Effector memory CD8-positive, alpha-beta T cell (primary cell): ENCODE measurements around the gene ASB18.

Source experiments
- ATAC-seq: fragments of 150-1000 bp; cut with Tn5 transposase; replicated peaks from 2 replicates; pipeline ENCODE4 v1.10.0; 2021; ENCODE audit warnings: mild to moderate bottlenecking, moderate library complexity
- DNase-seq, 3 experiments: peaks; one replicate each; pipeline ENCODE4 v3.0.0; 2021
- H3K27ac Mint-ChIP-seq, 2 donors: one replicate each; pipeline ENCODE4 v1.8.0; 2022; ENCODE audit warnings: mild to moderate bottlenecking in 2 of 2, mixed read lengths in 2 of 2, moderate library complexity in 2 of 2
- H3K27me3 Mint-ChIP-seq, 2 donors: one replicate each; pipeline ENCODE4 v1.8.0; 2022; ENCODE audit warnings: mixed read lengths in 2 of 2
- H3K36me3 Mint-ChIP-seq: one replicate; pipeline ENCODE4 v1.8.0; 2022; ENCODE audit warnings: mild to moderate bottlenecking, moderate library complexity, mixed read lengths; ENCODE audit not compliant: insufficient read depth
- H3K4me1 Mint-ChIP-seq, 2 donors: one replicate each; pipeline ENCODE4 v1.8.0; 2022; ENCODE audit warnings: low read depth in 2 of 2, mixed read lengths in 2 of 2
- H3K4me3 Mint-ChIP-seq, 2 donors: one replicate each; pipeline ENCODE4 v1.8.0; 2022; ENCODE audit warnings: mild to moderate bottlenecking in 2 of 2, mixed read lengths in 2 of 2, moderate library complexity in 2 of 2
- H3K9me3 Mint-ChIP-seq, 2 donors: one replicate each; pipeline ENCODE4 v1.8.0; 2022; ENCODE audit warnings: mixed read lengths in 2 of 2

ASB18 gene

DNA sequence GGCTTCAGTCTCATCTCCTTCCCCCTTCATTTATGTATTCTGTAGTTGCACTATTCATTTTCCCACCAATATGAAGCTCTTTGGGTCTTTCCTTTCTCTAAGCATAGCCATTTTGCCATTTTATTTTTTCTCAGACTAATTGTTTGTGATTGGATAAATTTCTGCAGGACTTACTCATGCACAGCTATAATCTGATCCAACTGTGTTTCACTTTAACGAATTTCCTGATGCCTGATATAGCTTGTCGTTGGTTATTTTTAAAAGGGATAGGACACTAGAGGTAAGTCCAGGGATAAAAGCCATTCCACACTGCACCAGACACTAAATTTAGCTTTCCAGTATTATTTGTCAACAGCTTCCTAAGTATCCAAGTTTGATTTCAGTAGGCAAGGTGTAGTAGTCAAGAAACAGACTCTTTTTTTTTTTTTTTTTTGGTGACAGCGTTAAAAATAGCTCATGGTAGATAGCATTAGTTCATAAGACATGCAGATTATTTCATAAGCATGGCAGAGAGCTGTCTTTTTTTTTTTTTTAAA is 17.4 kb downstream of the ASB18 start:
- DNase-seq, result no peak
- Mint-ChIP-seq H3K36me3 (no peaks in the 10 kb centered on the region), H3K9me3 (peaks cover 0 to 2% of the 10 kb centered on the region in 2 donors), H3K4me1 (no peaks in the 10 kb centered on the region), H3K27ac (no peak overlapping the region), H3K27me3 (peaks cover 31 to 83% of the 10 kb centered on the region in 2 donors), H3K4me3 (no peak overlapping the region)
- ATAC-seq, result no peak

DNA sequence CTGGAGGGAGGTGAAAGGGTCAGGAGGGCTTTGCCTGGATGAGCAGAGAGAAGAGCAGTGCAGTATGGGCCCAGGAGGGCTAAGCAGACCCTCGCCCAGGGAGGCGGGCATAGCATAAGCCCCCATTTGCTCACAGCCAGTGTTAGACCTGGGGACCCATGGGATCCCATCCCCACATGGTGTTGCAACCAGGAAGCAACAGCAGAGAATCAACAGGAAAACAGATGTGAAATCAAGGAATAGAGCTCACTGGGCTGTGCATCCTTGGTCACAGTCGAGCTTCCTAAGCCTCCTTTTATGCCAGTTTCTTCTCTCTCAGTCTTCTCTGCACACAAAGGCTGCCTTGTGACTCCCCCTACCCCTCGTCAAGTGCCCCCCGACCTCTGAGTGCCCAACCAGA is 19.9 kb downstream of the ASB18 start:
- DNase-seq (no peak), ATAC-seq (no peak)
- H3K4me3 Mint-ChIP-seq, result no peak overlapping the region
- H3K36me3 Mint-ChIP-seq, result no peaks in the 10 kb centered on the region
- H3K4me1 Mint-ChIP-seq, result no peaks in the 10 kb centered on the region
- H3K9me3 Mint-ChIP-seq, result peaks cover 0 to 2% of the 10 kb centered on the region in 2 donors
- H3K27me3 Mint-ChIP-seq, result peaks cover 49 to 83% of the 10 kb centered on the region in 2 donors
- H3K27ac Mint-ChIP-seq, result no peak overlapping the region

DNA sequence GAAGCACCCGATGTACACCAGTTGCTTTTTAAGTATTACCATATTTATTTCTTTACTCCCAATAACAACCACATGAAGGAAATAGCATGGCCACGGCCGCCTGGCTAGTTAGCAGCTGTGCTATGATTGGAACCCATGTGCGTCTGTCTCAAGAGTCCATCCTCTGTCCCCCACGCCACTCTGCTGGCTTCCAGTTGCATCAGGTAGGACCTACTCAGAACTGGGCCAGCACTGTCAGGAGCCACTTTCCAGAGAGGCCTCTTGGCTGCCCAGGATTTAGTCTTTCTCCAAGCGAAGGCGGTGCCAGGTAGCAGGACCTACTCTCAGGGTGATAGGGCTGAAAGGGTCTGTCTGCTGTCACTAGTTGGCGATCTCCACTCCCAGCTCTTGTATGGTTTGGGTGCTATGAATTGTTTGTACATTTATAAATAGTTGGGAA is 22.1 kb downstream of the ASB18 start:
- Mint-ChIP-seq H3K27me3 (peaks cover 49 to 78% of the 10 kb centered on the region in 2 donors), H3K9me3 (peaks cover 0 to 2% of the 10 kb centered on the region in 2 donors), H3K36me3 (no peaks in the 10 kb centered on the region), H3K27ac (no peak overlapping the region), H3K4me1 (no peaks in the 10 kb centered on the region), H3K4me3 (no peak overlapping the region)
- no peak for ATAC-seq
- no peak for DNase-seq

DNA sequence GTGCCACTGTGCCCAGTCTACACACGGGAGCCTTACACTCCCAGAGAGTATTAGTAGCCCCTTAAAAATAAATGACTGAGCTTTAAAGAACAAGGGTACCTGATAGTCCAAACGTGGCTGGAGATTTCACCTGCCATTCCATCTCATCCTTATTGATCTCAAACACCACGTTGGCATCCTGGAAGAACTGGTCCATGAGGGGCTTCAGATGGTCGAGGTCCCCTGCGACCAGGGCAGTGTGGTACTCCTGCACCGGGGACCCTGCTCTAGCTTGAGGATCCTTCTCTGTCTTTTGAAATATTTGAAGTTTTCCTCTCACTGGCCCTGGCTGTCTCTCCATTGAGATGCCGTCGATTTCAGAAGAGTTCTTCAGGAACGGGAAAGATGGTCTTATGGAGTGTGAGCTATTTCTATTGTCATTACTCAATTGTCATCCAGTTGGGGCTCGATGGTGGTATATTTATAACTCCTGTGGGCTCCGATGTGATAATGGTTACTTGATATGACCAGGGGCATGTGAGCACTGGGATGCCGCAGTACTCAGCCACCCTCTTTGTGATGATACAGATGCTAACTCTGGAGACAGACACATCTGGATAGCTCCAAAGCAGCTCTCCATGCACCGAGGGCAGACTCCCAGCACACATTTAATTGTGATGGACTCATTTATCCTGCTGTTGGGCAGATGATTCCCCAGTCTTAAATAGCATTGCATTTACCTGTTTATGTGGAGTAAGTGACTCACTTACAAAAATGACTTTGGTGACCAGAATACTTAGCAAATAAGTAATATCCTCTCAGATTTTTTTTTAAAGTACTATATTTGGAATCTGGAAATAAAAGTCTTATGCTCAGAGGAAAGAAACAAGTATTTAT is 22.8 kb downstream of the ASB18 start:
- Mint-ChIP-seq H3K36me3 (no peaks in the 10 kb centered on the region), H3K9me3 (no peaks in the 10 kb centered on the region), H3K27ac (no peak overlapping the region), H3K4me1 (peaks cover 0 to 3% of the 10 kb centered on the region in 2 donors), H3K4me3 (no peak overlapping the region), H3K27me3 (peaks cover 46 to 78% of the 10 kb centered on the region in 2 donors)
- DNase-seq (no peak), ATAC-seq (no peak)

DNA sequence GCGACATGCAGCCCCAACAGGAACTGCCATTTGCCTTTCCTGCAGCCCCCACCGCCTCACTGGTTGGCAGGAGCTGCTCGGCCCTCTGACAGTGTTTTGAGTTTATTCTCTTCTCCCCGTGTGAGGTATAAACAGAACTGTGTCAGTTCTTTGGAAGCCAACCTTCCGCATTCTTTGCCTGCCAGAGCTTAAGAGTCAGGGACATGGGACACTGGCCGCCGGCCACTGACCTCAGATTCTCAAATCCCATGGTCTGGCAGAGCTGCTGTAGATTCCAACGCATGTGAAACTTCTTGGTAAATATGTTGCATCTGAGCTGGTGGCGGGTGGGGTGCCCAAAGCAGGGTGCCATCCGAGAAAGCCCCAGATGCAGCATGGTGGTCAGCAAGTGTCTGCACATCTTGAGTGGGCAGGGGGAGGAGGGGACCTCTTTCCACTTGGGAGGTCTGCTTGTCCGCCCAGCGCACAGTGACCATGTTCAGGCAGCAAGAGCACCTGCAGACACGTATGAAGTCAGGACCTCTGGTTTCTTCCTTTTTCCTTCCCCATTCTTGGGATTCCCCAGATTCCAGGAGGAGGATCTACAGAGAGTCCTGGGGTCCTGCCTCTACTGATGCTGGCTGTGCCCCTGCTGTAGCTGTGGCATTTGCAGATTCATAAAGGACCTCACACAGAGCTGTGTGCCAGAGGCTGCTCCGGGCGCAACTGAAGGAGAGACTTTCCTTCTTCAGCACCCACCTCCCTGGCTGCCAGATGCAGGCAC is 23.8 kb downstream of the ASB18 start:
- Mint-ChIP-seq H3K36me3 (no peaks in the 10 kb centered on the region), H3K4me3 (no peak overlapping the region), H3K27me3 (peaks cover 46 to 78% of the 10 kb centered on the region in 2 donors), H3K27ac (no peak overlapping the region), H3K9me3 (no peaks in the 10 kb centered on the region), H3K4me1 (peaks cover 0 to 3% of the 10 kb centered on the region in 2 donors)
- DNase-seq (no peak), ATAC-seq (no peak)

DNA sequence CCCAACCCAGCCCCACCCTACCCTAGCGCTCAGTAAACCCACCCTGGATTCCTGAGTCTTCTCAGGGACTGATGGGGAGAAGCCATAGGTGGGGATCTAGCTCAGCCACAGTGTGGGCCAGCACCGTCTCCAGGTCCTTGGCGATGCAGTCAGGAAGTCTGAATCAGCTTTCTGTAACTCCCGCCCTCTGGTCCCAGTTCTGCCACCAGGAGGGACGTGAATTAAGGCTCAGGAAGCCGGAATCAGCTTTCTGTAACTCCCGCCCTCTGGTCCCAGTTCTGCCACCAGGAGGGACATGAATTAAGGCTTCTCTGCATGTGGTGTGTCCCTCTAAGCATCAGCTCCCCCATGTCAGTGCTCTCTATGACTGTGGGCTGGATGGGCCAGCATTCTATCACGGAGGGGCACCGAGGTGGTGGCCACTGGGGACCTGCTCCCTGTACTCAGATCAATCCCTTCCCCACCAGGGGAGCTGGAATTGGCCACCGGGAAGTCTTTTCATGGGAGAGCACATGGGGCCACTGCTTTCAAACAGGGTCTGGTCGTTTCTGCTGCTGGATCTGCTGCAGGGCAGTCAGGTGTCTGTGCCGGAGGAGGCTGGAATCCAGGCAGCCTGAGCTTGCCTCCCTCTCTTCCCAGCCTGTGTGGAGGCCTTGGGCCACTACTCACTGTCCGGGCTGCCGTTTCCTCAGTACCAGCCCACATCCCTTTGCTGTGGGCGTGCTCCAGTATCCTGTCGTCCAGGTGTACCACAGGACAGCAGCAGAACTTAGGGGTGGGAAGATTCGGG is 24.7 kb downstream of the ASB18 start:
- no peak overlapping the region for H3K4me3 Mint-ChIP-seq
- peaks cover 53 to 78% of the 10 kb centered on the region in 2 donors for H3K27me3 Mint-ChIP-seq
- DNase-seq, result no peak
- H3K4me1 Mint-ChIP-seq, result peaks cover 0 to 3% of the 10 kb centered on the region in 2 donors
- H3K27ac Mint-ChIP-seq, result no peak overlapping the region
- ATAC-seq, result no peak
- H3K36me3 Mint-ChIP-seq, result no peaks in the 10 kb centered on the region
- no peaks in the 10 kb centered on the region for H3K9me3 Mint-ChIP-seq

DNA sequence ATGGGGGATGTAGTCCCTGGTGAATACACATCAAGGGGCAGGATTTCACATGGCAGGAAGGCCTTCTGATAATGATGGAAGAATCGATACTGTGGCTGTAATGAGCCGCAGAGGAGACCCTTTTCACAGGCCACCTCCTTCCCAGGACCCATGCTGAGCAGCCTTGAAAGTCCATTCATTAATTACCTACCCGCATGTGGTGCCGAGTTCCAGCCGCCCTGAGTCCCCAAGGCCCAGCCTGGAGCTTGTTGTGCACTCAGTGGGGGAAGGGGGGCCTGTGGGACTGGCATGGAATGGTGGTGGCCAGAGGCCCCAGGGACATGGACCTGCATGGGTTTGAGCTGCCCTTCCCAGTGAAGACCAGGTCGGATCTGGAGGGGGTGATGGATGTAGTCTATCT is 25.5 kb downstream of the ASB18 start:
- Mint-ChIP-seq H3K4me1 (peaks cover 0 to 3% of the 10 kb centered on the region in 2 donors), H3K36me3 (no peaks in the 10 kb centered on the region), H3K27ac (no peak overlapping the region), H3K27me3 (peaks cover 57 to 80% of the 10 kb centered on the region in 2 donors), H3K4me3 (no peak overlapping the region), H3K9me3 (no peaks in the 10 kb centered on the region)
- DNase-seq (no peak), ATAC-seq (no peak)

DNA sequence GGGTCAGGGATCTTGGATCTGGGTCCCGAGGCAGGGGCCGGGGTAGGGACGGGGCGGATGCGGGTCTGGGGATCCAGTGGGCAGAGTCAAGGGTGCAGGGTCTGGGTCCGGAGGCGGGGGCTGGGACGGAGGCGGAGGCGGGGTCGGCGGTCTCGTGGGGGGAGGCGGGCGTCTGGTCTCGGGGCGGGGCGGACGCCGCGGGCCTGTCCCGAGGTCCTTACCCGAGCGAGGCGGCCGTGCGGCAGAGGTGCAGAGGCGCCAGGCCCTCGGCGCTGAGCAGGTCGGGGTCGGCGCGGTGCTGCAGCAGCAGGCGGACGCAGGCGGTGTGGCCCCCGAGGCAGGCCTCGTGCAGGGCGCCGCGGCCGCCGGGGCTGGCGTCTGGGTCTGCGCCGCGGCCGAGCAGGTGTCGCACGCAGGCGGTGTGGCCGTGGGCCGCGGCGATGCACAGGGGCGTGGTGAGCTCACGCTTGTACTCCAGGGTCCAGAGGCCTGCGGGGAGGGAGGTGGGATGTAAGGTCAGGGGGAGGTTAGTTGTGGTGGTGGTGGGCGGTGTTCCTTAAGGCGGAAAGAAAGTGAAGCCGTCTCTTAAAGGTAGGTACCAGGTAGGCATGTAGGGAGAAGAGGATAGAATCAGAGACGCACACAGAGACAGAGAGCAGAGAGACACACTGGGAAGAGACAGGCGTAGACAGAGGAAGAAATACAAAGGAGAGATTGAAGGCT is 26.6 kb downstream of the ASB18 start:
- DNase-seq (no peak), ATAC-seq (no peak)
- peaks cover 0 to 3% of the 10 kb centered on the region in 2 donors for H3K4me1 Mint-ChIP-seq
- H3K27me3 Mint-ChIP-seq, result peaks cover 57 to 83% of the 10 kb centered on the region in 2 donors
- no peak overlapping the region for H3K4me3 Mint-ChIP-seq
- no peak overlapping the region for H3K27ac Mint-ChIP-seq
- H3K9me3 Mint-ChIP-seq, result no peaks in the 10 kb centered on the region
- no peaks in the 10 kb centered on the region for H3K36me3 Mint-ChIP-seq

DNA sequence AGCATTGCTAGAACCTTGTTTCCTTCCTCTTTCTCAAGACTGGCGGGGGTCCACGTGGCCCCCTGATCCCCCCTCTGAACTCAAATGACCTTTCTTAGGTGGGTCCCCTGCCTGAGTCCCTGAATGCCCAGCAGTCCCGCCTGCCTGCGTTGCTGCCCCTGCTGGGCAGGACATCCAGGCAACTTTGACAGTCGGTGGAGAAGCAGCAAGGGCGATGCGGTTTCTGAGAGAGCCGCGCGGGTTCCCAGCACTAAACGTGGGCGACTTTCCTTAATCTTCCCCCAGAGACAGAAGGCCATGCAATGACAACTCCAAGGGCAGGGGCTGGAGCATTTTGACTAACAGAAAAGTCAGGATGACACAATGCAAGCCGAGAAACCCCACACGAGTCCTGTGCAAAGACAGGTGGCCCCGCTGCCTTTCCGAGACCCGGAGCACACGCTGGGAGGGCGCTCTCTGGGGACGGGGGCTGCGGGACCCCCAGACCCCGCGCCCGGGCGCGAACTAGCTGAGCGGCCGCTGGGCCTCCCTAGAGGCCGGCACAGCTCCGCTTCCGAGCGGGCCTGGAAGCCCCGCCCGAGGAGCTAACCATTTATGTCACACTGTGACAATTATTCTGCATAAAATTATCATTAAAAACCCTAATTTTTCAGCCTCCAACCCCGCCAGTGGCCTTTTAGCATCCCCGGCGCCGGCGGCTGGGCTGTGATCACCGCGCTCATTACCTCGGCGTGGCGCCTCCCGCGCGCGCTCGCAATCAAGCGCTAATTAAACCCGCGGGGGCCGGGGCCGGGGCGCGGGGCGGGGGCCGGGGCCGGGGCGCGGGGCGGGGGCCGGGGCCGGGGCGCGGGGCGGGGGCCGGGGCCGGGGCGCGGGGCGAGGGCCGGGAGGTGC is 27.4 kb downstream of the ASB18 start:
- Mint-ChIP-seq H3K36me3 (no peaks in the 10 kb centered on the region), H3K9me3 (no peaks in the 10 kb centered on the region), H3K27ac (no peak overlapping the region), H3K27me3 (peaks cover 57 to 78% of the 10 kb centered on the region in 2 donors), H3K4me1 (peaks cover 0 to 3% of the 10 kb centered on the region in 2 donors), H3K4me3 (no peak overlapping the region)
- ATAC-seq (no peak), DNase-seq (no peak)

DNA sequence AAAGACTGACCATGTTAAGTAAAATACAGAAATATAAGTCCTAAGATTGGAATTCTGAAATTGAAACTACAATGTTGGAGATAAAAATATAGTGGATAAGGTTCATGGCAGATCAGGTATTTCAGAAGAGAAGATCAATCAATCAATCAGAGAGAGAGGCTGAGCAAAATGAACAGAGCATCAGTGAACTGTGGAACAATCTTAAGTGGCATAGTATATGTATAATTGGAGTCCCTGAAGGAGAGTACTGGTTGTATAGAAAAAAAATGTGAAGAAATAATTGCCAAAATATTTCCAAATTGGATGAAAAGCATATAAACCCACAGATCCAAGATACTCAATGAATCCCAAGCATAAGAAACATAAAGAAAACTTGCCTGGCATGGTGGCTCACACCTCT is 35.0 kb downstream of the ASB18 start:
- H3K9me3 Mint-ChIP-seq, result peaks cover 0 to 12% of the 10 kb centered on the region in 2 donors
- no peaks in the 10 kb centered on the region for H3K4me1 Mint-ChIP-seq
- no peak for ATAC-seq
- DNase-seq, result no peak
- no peak overlapping the region for H3K4me3 Mint-ChIP-seq
- H3K27ac Mint-ChIP-seq, result no peak overlapping the region
- peaks cover 31 to 62% of the 10 kb centered on the region in 2 donors for H3K27me3 Mint-ChIP-seq
- no peaks in the 10 kb centered on the region for H3K36me3 Mint-ChIP-seq

DNA sequence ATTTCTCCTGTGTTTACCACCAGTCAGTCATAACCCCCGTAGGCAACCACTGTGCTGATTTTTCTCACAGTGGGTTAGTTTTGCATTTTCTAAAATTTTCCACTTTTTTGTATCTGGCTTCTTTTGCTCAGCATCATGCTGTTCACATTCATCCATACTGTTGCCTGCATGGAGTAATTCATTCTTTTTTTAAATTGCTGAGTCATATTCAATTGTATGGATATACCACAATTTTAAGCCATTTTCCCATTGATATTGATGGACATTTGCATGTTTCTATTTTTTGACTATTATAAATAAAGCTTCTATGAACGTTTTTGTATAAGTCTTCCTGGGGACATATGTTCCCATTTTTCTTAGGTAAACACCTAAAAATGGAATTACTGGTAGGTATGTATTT is 40.5 kb downstream of the ASB18 start:
- ATAC-seq, result no peak
- Mint-ChIP-seq H3K27me3 (peaks cover 28 to 66% of the 10 kb centered on the region in 2 donors), H3K4me1 (no peaks in the 10 kb centered on the region), H3K36me3 (no peaks in the 10 kb centered on the region), H3K9me3 (peaks cover 0 to 4% of the 10 kb centered on the region in 2 donors), H3K27ac (no peak overlapping the region), H3K4me3 (no peak overlapping the region)
- no peak for DNase-seq

DNA sequence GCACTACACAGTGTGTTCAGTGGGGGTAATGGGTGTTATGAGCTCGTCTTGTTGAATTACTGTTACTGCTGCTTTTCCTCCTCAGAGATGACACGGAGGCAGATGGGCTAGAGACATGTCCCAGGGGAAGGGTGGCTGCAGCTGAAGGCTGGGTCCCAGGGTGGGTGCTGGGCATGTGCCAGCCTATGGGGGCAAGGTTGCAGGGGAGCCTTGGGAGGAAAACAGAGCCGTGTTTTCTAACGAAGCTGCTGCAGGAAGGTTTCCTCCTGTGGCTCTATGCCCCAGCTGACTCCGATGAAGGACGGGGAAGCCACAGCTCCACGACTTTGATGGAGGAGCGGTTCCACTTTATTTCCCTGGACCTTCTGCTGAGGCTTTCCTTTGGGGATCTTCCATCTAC is 42.4 kb downstream of the ASB18 start:
- ATAC-seq, result no peak
- no peak overlapping the region for H3K27ac Mint-ChIP-seq
- H3K4me3 Mint-ChIP-seq, result no peak overlapping the region
- H3K9me3 Mint-ChIP-seq, result no peaks in the 10 kb centered on the region
- DNase-seq, result no peak
- H3K36me3 Mint-ChIP-seq, result no peaks in the 10 kb centered on the region
- H3K4me1 Mint-ChIP-seq, result no peaks in the 10 kb centered on the region
- peaks cover 27 to 70% of the 10 kb centered on the region in 2 donors for H3K27me3 Mint-ChIP-seq
